Measurements from ENCODE around the gene PTPRG. TPM values are rescaled to one million over a fixed set of nuclear protein-coding genes. Genes with fewer than 3 reads are reported as not detected.

PTPRG gene
- total RNA-seq, 1 experiment from 2014 or later = 32.1 TPM

GRCh38 chr3:61794341-61794740 is 233.0 kb downstream of the PTPRG start:
- H3K27me3 ChIP-seq (ENCODE audit: insufficient read depth, low read length) = no peaks in the 10 kb centered on the region
- ChIA-PET POLR2A (no interaction called here), CTCF (no interaction called here), RAD21 (ENCODE audit: low non-redundant PET in 1 of 2, low total read pairs in 2 of 2, uncharacterized antibody in 2 of 2, unreplicated experiment in 2 of 2) (no interaction called here)
- no TSS peak for BruUV-seq (replicated peaks)
- no peaks in the 10 kb centered on the region for H3K9me3 ChIP-seq (ENCODE audit: control insufficient read depth in 1 of 2, insufficient read depth in 1 of 2, low read depth in 1 of 2, low read length in 2 of 2)
- no peak for TF ChIP-seq POLR2AphosphoS5 (IDR thresholded peaks at IDR 0.05; ENCODE audit: low read depth, low read length)
- intact Hi-C loops (cut with micrococcal nuclease) = no loop called here
- H3K4me2 ChIP-seq (ENCODE audit: low read length) = no peak overlapping the region
- DNase-seq (ENCODE audit: low read depth, low spot score) (no peak), ATAC-seq (no peak)
- no peak overlapping the region for H3K4me3 ChIP-seq (replicated peaks in 1 of 2; ENCODE audit: low read depth in 1 of 2, low read length in 2 of 2)
- H2AFZ ChIP-seq (ENCODE audit: low read depth, low read length, poor library complexity, severe bottlenecking) = no peak overlapping the region
- H3K36me3 ChIP-seq (ENCODE audit: control insufficient read depth in 1 of 2, insufficient read depth in 2 of 2, low read length in 2 of 2) = no peaks in the 10 kb centered on the region
- no peak overlapping the region for H3K9ac ChIP-seq (ENCODE audit: low read length)
- no peaks in the 10 kb centered on the region for H3K9me2 ChIP-seq (ENCODE audit: insufficient read depth)
- H3K4me1 ChIP-seq (ENCODE audit: control insufficient read depth in 1 of 2, insufficient read depth in 2 of 2, low read length in 2 of 2) = no peaks in the 10 kb centered on the region
- no peak overlapping the region for H3K27ac ChIP-seq (ENCODE audit: low read depth, low read length)
- H3K79me2 ChIP-seq (ENCODE audit: insufficient read depth, low read length) = no peaks in the 10 kb centered on the region; the same call in none of the 2 replicates
- H4K20me1 ChIP-seq (ENCODE audit: insufficient read depth) = no peaks in the 10 kb centered on the region

GRCh38 chr3:61794961-61795360 is 233.6 kb downstream of the PTPRG start:
- Histone ChIP-seq H3K79me2 (ENCODE audit: insufficient read depth, low read length) (no peaks in the 10 kb centered on the region; the same call in none of the 2 replicates), H3K4me2 (ENCODE audit: low read length) (no peak overlapping the region), H2AFZ (ENCODE audit: low read depth, low read length, poor library complexity, severe bottlenecking) (no peak overlapping the region), H3K27me3 (ENCODE audit: insufficient read depth, low read length) (no peaks in the 10 kb centered on the region), H3K4me3 (replicated peaks in 1 of 2; ENCODE audit: low read depth in 1 of 2, low read length in 2 of 2) (no peak overlapping the region), H3K9ac (ENCODE audit: low read length) (no peak overlapping the region), H3K36me3 (ENCODE audit: control insufficient read depth in 1 of 2, insufficient read depth in 2 of 2, low read length in 2 of 2) (no peaks in the 10 kb centered on the region), H3K9me2 (ENCODE audit: insufficient read depth) (no peaks in the 10 kb centered on the region), H3K9me3 (ENCODE audit: control insufficient read depth in 1 of 2, insufficient read depth in 1 of 2, low read depth in 1 of 2, low read length in 2 of 2) (no peaks in the 10 kb centered on the region), H3K27ac (ENCODE audit: low read depth, low read length) (no peak overlapping the region), H3K4me1 (ENCODE audit: control insufficient read depth in 1 of 2, insufficient read depth in 2 of 2, low read length in 2 of 2) (no peaks in the 10 kb centered on the region), H4K20me1 (ENCODE audit: insufficient read depth) (no peaks in the 10 kb centered on the region)
- TF ChIP-seq ZFX (IDR thresholded peaks at IDR 0.05) (no peak), ELF1 (IDR thresholded peaks at IDR 0.05; ENCODE audit: borderline replicate concordance, low read depth) (no peak), EZH2 (IDR thresholded peaks at IDR 0.05) (no peak), RAD21 (IDR thresholded peaks at IDR 0.05; ENCODE audit: low read depth) (no peak), ZBTB33 (IDR thresholded peaks at IDR 0.05; ENCODE audit: extremely low read depth, insufficient replicate concordance, low read length) (no peak), ATF3 (IDR thresholded peaks at IDR 0.05) (no peak), MAX (IDR thresholded peaks at IDR 0.05) (no peak), CBX3 (IDR thresholded peaks at IDR 0.05; ENCODE audit: low read depth) (no peak), ZNF274 (IDR thresholded peaks at IDR 0.05; ENCODE audit: low read depth, low read length) (no peak), FOSL1 (IDR thresholded peaks at IDR 0.05; ENCODE audit: low read depth) (no peak), REST (IDR thresholded peaks at IDR 0.05; ENCODE audit: low read depth) (no peak), JUND (IDR thresholded peaks at IDR 0.05) (no peak), CTCF (IDR thresholded peaks at IDR 0.05 in 2 of 3, conservative IDR thresholded peaks at IDR 0.05 in 1 of 3; ENCODE audit: borderline replicate concordance in 1 of 3, insufficient read depth in 1 of 3, low read depth in 2 of 3, low read length in 2 of 3) (no peak)
- ChIA-PET CTCF (no interaction called here), POLR2A (no interaction called here), RAD21 (ENCODE audit: low non-redundant PET in 1 of 2, low total read pairs in 2 of 2, uncharacterized antibody in 2 of 2, unreplicated experiment in 2 of 2) (no interaction called here)
- DNase-seq (ENCODE audit: low read depth, low spot score) (no peak), ATAC-seq (no peak)
- intact Hi-C loops (cut with micrococcal nuclease) = no loop called here
- BruUV-seq (replicated peaks) = no TSS peak
